Subcutaneous adipose tissue (tissue), 4 donors: ENCODE results near the gene SULT4A1. TPM values are rescaled to one million over a fixed set of nuclear protein-coding genes. Genes with fewer than 3 reads are reported as not detected.

ENCODE experiments used
- total RNA-seq, 4 donors: library from RNA; depleted of rRNA; stranded (reverse); fragments of >200 nt; gene quantifications; one replicate each; pipeline ENCODE4 v1.1.0, GENCODE V29; 2016
- TF ChIP-seq, protein P1 (sequence below): fragments of 450-650 bp; IDR thresholded peaks from one replicate; pipeline ENCODE4 v1.5.1; 2016; ENCODE audit warnings: low read depth, mild to moderate bottlenecking, control low read depth, antibody characterized with exemption, moderate library complexity

SULT4A1 gene
- total RNA-seq, 4 donors from 2014 or later = 0.98 TPM; not detected in 3

DNA sequence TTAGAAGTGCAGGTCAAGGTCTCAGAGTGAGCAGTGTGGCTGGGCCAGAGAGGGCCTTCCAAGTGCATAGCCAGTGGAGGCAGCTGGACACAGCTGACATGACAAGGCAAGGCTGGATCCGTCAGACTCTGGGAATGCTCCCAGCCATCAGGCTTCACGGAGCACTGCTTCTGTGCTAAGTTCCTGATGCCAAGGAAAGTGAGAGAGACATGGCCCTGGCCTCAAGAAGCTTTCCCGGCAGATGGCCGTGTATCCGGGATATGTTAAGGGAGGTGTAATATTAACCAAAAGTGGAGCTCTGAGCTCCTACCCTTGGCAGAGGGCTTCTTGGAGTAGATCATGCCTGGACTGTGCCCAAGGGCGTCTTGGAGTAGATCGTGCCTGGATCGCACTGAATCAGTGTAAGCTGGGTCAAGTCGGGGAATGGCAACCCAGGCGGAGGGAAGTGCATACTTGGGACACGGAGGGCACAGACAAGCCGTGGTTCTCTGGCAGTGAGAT, 42.8 kb downstream of the SULT4A1 start:
- TF ChIP-seq, protein P1, sequence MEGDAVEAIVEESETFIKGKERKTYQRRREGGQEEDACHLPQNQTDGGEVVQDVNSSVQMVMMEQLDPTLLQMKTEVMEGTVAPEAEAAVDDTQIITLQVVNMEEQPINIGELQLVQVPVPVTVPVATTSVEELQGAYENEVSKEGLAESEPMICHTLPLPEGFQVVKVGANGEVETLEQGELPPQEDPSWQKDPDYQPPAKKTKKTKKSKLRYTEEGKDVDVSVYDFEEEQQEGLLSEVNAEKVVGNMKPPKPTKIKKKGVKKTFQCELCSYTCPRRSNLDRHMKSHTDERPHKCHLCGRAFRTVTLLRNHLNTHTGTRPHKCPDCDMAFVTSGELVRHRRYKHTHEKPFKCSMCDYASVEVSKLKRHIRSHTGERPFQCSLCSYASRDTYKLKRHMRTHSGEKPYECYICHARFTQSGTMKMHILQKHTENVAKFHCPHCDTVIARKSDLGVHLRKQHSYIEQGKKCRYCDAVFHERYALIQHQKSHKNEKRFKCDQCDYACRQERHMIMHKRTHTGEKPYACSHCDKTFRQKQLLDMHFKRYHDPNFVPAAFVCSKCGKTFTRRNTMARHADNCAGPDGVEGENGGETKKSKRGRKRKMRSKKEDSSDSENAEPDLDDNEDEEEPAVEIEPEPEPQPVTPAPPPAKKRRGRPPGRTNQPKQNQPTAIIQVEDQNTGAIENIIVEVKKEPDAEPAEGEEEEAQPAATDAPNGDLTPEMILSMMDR = no peak

DNA sequence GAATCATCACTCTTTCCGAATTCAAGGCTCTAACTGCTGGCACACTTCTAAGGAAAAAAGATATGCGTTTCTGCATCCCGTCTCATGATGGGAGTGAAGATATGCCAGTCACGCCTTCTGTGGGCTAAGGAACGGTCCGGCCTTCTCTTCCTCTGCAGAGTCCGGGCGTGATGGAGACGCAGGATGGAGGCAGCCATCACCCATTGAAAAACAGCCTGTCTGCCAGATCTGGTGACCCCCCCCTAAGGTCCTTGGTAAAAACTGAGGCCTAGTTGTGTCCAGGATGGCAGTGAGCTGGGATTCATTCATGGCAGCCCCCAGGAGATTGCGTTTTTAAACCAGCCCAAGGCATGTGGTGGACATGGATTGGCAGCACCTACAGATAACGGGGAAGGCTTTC, 43.3 kb downstream of the SULT4A1 start:
- TF ChIP-seq, protein P1 = no peak

DNA sequence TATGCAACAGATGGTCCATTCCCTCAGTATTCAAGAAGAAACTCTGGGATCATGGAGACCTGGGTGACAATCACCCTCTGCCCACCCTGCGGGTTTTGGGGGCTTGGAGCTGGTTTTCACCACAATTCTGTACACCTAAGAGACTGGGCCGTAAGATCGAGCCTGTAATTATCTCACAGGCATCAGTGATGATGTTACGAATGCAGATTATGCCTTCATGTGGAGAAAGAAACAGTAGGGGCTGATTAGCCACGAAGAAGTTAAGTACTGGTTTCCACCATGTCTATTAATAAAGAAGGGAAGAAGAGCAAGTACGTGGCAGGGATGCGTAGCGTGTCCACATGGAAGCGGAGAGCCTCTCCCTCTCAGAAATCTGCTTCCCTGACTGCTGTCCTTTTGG, 44.9 kb downstream of the SULT4A1 start:
- TF ChIP-seq, protein P1 = no peak

DNA sequence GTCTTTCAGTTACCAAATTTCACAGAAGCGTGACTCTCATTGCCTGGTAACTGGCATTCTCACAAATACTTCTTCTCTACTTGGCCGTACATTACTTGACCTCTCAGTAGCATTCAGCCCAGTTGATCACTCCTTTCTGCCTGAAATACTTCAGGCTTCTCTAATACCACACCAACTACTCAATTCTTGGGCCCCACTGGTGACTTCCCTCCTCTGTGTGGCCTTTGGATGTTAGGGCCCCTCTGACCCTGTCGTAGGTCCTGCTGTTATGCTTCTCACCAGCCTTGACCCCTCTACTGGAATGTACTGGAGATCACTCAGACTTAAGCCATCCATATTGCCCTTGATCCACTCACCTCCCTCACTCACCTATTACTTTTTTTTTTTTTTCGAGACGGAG, 48.0 kb downstream of the SULT4A1 start:
- TF ChIP-seq, protein P1 = no peak

DNA sequence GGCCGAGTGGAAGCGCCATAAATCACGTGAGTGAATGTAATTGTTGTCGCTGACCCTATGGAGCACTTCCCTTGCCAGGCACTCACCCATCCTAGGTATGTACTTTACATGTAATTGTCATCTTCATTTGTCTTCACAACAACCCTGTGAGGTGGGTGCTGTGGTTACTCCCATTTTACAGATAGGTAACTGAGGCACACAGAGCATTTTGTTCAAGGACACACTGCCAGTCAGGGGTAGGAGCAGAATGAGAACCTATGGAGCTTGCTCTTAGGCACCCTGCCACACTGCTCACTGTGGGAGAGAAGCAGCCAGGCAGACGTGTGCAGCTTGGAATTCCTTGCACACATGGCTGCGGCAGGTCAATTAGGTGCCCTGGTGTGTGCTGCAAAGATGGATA, 49.4 kb downstream of the SULT4A1 start:
- TF ChIP-seq, protein P1 = no peak

DNA sequence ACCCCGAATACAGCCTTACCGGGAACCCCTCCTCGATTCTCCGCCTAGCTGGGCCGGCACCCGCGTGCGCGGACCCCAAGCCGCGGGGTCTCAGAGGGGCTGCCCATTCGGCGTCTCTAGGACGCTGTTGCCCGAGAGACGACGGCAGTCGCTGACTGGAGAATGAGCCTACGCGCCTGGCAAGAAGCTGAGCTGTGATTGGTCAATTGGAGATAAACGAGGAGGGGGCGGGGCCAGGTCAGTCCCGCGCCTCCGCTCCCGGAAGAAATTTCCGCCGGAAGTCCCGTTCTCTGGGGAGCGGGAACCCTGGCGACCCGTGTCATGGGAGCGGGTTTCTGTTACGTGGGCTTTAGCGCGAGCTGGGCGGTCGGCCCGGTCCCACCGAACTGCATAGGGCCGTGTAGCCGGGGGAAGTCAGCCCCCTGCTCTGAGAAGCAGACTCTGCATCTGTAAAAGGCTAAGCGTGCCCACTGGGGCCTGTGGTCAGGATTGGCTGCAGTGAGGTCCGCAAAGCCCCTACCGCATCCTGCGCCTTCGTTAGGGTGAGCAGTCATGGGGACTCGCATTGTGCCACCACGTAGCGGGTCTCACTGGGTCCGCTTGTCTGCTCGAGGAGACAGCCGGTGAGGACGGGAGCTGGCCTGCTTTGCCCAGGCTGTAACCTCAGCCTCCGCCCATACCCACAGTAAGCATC, 50.0 kb downstream of the SULT4A1 start, which contains the start of gene EFCAB6:
Gene EFCAB6, minus strand, starts transcription at position 157 of the 694 bp plus-strand sequence. CDS start 29,987 bp downstream, outside the sequence.
- TF ChIP-seq, protein P1 = no peak

DNA sequence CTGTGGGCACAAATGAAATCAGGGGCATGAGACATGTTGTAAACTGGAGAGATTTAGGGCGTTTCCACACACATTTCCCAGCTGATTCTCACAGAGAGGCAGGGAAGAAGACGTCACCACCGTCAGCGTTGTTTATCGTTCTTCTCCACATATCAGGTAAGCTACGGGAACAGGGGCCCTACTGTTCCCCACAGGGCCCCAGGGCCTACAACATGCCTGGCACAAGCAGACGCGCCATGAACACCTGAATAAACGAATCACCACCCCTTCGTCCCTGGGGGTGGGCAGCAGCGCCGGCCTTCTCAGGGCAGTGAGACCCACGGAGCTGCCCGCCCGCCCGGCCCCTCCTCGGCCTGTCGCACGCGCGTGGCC, 50.5 kb downstream of the SULT4A1 start:
- TF ChIP-seq, protein P1 = no peak
